Calu3 (cell line): ENCODE data around the gene SLC38A8. TPM values are rescaled to one million over a fixed set of nuclear protein-coding genes. Genes with fewer than 3 reads are reported as not detected.

Source experiments
- BruUV-seq: library from RNA; stranded (reverse); fragments of 400-500 nt; replicated peaks from 2 replicates; lab custom pipeline; 2021; lab: Mats Ljungman, UMichigan
- CTCF ChIA-PET: fragments of 300-600 bp; sonication (Branson Sonifier 250); formaldehyde crosslinking; loops from one replicate; lab custom pipeline; 2022; ENCODE audit warnings: antibody characterized with exemption; lab: Charles Lee
- DNase-seq: peaks from one replicate; pipeline ENCODE4 v3.0.0; 2022
- H3K27ac Mint-ChIP-seq: one replicate; pipeline ENCODE4 v1.8.0; 2022; ENCODE audit warnings: mixed read lengths; ENCODE audit not compliant: unreplicated experiment
- H3K27me3 Mint-ChIP-seq: one replicate; pipeline ENCODE4 v1.8.0; 2022; ENCODE audit warnings: mixed read lengths; ENCODE audit not compliant: unreplicated experiment
- H3K36me3 Mint-ChIP-seq: one replicate; pipeline ENCODE4 v1.8.0; 2022; ENCODE audit warnings: mild to moderate bottlenecking, moderate library complexity, mixed read lengths; ENCODE audit not compliant: insufficient read depth, unreplicated experiment
- H3K4me1 Mint-ChIP-seq: one replicate; pipeline ENCODE4 v1.8.0; 2022; ENCODE audit warnings: mild to moderate bottlenecking, low read depth, mixed read lengths; ENCODE audit not compliant: unreplicated experiment
- H3K4me3 Mint-ChIP-seq: one replicate; pipeline ENCODE4 v1.8.0; 2022; ENCODE audit warnings: mild to moderate bottlenecking, low read depth, moderate library complexity, mixed read lengths; ENCODE audit not compliant: unreplicated experiment
- H3K9me3 Mint-ChIP-seq: one replicate; pipeline ENCODE4 v1.8.0; 2022; ENCODE audit warnings: low read depth, mixed read lengths; ENCODE audit not compliant: unreplicated experiment
- CTCF ChIP-seq: fragments of 200-600 bp; IDR thresholded peaks from one replicate; pipeline ENCODE4 v1.8.0; 2022; ENCODE audit warnings: antibody characterized with exemption; ENCODE audit not compliant: unreplicated experiment
- intact Hi-C: fragments of 100-400 bp; cut with micrococcal nuclease; formaldehyde crosslinking; loops from one replicate; pipeline ENCODE4 v1.10.0; 2022; ENCODE audit not compliant: unreplicated experiment
- total RNA-seq: library from RNA; stranded (reverse); gene quantifications from 2 replicates; pipeline ENCODE4 v1.2.3, GENCODE V29; 2022

SLC38A8 gene
- total RNA-seq, 1 experiment from 2014 or later, result not detected

- no peak for TF ChIP-seq CTCF
- intact Hi-C loops, result no loop called here
- peaks cover 42% of the 10 kb centered on the region for H3K36me3 Mint-ChIP-seq
- H3K4me3 Mint-ChIP-seq, result no peak overlapping the region
- no peaks in the 10 kb centered on the region for H3K27me3 Mint-ChIP-seq
- no peak for DNase-seq
- CTCF ChIA-PET, result no interaction called here
- H3K27ac Mint-ChIP-seq, result no peak overlapping the region
- no TSS peak for BruUV-seq
- H3K4me1 Mint-ChIP-seq, result no peaks in the 10 kb centered on the region
- H3K9me3 Mint-ChIP-seq, result peaks cover 4% of the 10 kb centered on the region
Observed at GRCh38 chr16:84081446-84081989, 38.9 kb upstream of the SLC38A8 start.

GRCh38 chr16:84080813-84081212, 38.2 kb upstream of the SLC38A8 start:
- CTCF ChIA-PET, result no interaction called here
- Mint-ChIP-seq H3K27me3 (no peaks in the 10 kb centered on the region), H3K9me3 (peaks cover 4% of the 10 kb centered on the region), H3K27ac (no peak overlapping the region), H3K36me3 (peaks cover 41% of the 10 kb centered on the region), H3K4me3 (no peak overlapping the region), H3K4me1 (no peaks in the 10 kb centered on the region)
- TF ChIP-seq CTCF, result no peak
- intact Hi-C loops, result no loop called here
- BruUV-seq, result no TSS peak
- no peak for DNase-seq

- Mint-ChIP-seq H3K27ac (no peak overlapping the region), H3K4me1 (no peaks in the 10 kb centered on the region), H3K4me3 (no peak overlapping the region), H3K9me3 (peaks cover 4% of the 10 kb centered on the region), H3K36me3 (peaks cover 45% of the 10 kb centered on the region), H3K27me3 (no peaks in the 10 kb centered on the region)
- CTCF ChIA-PET, result no interaction called here
- no TSS peak for BruUV-seq
- intact Hi-C loops, result no loop called here
- TF ChIP-seq CTCF, result no peak
- no peak for DNase-seq
Observed at GRCh38 chr16:84080378-84080777, 37.8 kb upstream of the SLC38A8 start.

GRCh38 chr16:84079664-84080063, 37.1 kb upstream of the SLC38A8 start:
- H3K27ac Mint-ChIP-seq, result no peak overlapping the region
- H3K4me3 Mint-ChIP-seq, result no peak overlapping the region
- peaks cover 4% of the 10 kb centered on the region for H3K9me3 Mint-ChIP-seq
- TF ChIP-seq CTCF, result no peak
- BruUV-seq, result no TSS peak
- peaks cover 41% of the 10 kb centered on the region for H3K36me3 Mint-ChIP-seq
- H3K4me1 Mint-ChIP-seq, result no peaks in the 10 kb centered on the region
- no peak for DNase-seq
- intact Hi-C loops, result no loop called here
- no peaks in the 10 kb centered on the region for H3K27me3 Mint-ChIP-seq
- CTCF ChIA-PET, result no interaction called here
